Right hindlimb (tissue), 1 donor: ENCODE data around the gene CHTOP.
"Not testable (repeated sequence)": the region's sequence is repeated elsewhere in the genome, so short reads cannot be mapped to it uniquely, and the experiment has no call there.

Experiments used
- DNase-seq: peaks from one replicate; pipeline ENCODE4 v3.0.0-alpha.2; 2018

Gene CHTOP

GRCh38 chr1:153663211-153663610, 29.3 kb downstream of the CHTOP start:
- DNase-seq = no peak

- no peak for DNase-seq
These were observed 33.6 kb downstream of the CHTOP start for GRCh38 chr1:153667439-153667838.

- not testable (repeated sequence) for DNase-seq
These were observed 34.8 kb downstream of the CHTOP start for GRCh38 chr1:153668672-153669071.

- no peak for DNase-seq
These were observed 35.7 kb downstream of the CHTOP start for GRCh38 chr1:153669606-153670005.

GRCh38 chr1:153670257-153670858, 36.5 kb downstream of the CHTOP start:
- no peak for DNase-seq

- DNase-seq = peak; percentile 99
These were observed 37.2 kb downstream of the CHTOP start, which contains the start of gene ILF2 for GRCh38 chr1:153670859-153671627. TSS of gene ILF2 (minus strand) at chr1:153670993. CDS start at chr1:153670922, 71 bp downstream.

- peak; percentile 48 for DNase-seq
These were observed 37.9 kb downstream of the CHTOP start for GRCh38 chr1:153671628-153672353.

GRCh38 chr1:153673511-153673910, 39.6 kb downstream of the CHTOP start:
- no peak for DNase-seq

- DNase-seq = peak; percentile 63
These were observed 44.1 kb downstream of the CHTOP start for GRCh38 chr1:153677718-153678518.

GRCh38 chr1:153678519-153679336, 44.9 kb downstream of the CHTOP start, which contains the start of gene NPR1:
TSS of gene NPR1 (plus strand) at chr1:153678688. CDS start at chr1:153679109, 421 bp downstream.
- DNase-seq = peak; percentile 64

- DNase-seq = peak; percentile 39
These were observed 45.7 kb downstream of the CHTOP start for GRCh38 chr1:153679337-153680119.

- DNase-seq = no peak
These were observed 46.2 kb downstream of the CHTOP start for GRCh38 chr1:153680120-153680403.

- DNase-seq = no peak
These were observed 48.9 kb downstream of the CHTOP start for GRCh38 chr1:153682730-153683129.

- DNase-seq = no peak
These were observed 50.0 kb downstream of the CHTOP start for GRCh38 chr1:153683854-153684253.

- no peak for DNase-seq
These were observed 51.0 kb downstream of the CHTOP start for GRCh38 chr1:153684892-153685291.

GRCh38 chr1:153685544-153686340, 51.9 kb downstream of the CHTOP start:
- no peak for DNase-seq

GRCh38 chr1:153687346-153688125, 53.7 kb downstream of the CHTOP start:
- DNase-seq = no peak

- DNase-seq = no peak
These were observed 54.4 kb downstream of the CHTOP start for GRCh38 chr1:153688276-153688675.

GRCh38 chr1:153688736-153689328, 55.0 kb downstream of the CHTOP start:
- DNase-seq = no peak
